GM21381 (cell line): ENCODE data around the gene ESYT3.
"Not testable (repeated sequence)": the region's sequence is repeated elsewhere in the genome, so short reads cannot be mapped to it uniquely, and the experiment has no call there.

Experiments used
- ATAC-seq: cut with Tn5 transposase; IDR thresholded peaks from one replicate; pipeline ENCODE4 v1.9.1; 2021; ENCODE audit warnings: mild to moderate bottlenecking, moderate library complexity; ENCODE audit not compliant: unreplicated experiment

The ESYT3 gene

DNA sequence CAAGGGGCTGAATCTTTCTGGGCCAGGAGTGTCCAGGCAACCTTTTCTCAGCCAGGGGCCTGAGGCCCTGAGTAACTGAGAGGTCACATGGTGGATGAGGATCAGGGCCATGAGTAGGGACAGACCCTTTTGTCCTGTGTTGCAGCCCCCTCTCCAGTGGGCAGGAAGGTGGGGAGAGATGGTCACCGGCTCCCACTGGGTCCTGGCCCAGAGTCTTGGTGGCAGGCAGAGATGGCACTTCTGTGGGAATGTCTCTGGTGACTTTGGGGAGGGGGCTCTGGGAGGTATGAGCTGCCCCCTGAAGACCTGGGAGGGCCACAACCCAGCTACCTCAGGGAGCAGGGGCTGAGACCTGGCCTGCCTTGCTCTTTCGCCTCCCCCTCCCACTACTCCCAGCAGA, 6.8 kb downstream of the ESYT3 start:
- no peak for ATAC-seq

DNA sequence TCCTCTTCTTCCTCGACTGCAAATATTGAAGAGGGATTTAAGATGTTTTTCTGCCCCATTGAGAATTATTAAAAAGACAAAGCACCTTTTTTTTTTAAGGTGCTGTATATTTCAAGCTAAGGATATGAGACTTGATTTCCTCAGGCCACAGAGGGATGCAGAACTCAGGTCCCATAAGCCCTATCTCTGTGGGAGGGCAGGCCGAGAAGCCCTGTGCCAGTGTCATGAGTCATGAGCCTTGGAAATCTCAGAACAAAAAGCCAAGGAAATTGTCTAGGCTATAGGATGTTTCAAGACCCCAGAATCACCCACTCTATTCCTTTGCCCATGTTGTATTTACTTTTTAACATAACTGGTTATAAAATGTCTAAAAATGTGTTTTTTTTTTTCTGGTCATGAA, 7.3 kb downstream of the ESYT3 start:
- ATAC-seq = no peak

DNA sequence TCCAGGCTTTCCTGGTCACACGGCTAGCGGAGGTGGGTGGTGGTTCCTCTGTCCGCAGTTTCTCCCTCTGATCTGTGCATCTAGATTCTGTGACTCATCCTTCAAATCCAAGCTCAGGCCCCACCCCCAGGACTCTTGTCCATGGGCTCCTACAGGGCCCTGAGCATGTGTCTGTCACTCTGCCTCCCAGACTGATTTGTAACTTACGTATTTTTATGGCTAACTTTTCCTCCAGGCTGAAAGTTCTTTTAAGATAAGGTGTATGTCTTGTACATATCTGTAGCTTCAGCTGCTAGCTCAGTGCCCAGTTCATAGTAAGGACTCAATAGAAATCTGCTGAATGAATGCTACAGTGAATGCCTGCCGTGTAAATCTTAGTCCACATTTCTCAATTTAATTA, 8.0 kb downstream of the ESYT3 start:
- ATAC-seq = no peak

DNA sequence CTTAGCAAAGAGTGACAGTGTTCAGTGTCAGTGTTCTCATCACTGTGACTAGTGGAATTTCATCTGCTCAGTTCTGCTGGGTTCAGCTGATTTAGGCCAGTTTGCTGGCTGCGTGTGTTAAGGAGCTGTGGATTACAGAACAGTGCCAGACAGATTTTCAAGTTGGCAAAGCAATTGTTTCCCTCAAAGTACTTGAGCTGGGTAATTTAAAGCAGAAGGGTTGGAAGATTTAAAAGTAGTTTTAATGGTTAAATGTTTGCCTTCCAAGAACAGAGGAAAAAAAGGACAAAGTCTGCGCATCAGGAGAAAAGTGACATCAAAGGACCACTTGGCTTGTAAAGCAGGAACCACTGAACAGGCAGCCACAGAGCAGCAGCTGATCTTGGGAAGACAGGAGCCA, 8.7 kb downstream of the ESYT3 start:
- ATAC-seq = no peak

DNA sequence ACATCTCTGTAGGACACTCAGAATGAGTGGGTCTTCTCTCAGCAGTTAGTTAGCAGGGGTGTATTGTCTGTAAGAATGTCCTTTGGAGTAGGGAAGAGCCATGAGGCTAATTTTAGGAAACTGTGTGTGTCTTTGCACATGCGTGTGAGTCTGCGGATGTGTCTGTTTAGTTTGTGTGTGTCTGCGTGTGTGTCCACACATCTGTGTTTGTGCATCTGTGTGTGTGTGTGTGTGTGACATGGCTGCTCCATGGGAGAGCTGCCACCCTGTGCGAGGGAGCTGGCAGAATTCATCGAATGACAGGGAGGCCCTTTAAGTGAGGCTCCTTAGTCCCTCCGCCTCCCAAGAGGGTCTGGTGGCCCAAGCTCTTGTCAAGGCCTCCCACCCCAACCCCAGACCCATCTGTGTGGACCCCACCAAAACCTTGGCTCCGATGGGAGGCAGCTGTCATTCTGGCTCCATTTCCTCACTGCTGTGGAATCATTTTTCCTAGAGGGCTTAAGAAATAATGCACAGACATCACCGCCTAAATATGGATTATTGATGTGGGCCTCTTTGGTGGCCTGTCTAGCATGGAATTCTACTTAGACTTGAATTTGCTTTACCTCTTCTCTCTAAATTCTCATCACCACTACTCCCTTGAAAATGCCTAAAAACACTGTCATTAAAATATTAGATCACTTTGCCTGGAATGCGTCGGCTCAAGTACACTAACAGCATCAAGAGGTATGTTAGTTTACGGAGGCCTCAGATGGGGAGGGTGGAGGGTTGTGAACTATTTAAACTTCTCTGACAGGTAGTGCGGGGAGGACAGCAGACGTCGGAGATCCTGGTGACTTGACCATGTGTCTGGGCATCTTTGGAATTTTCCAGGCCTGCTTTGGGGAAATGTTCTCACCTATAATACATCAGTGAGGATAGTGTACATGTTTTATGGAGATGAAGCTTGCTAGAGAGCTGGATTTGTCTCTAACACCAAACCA, 9.4 kb downstream of the ESYT3 start:
- no peak for ATAC-seq

DNA sequence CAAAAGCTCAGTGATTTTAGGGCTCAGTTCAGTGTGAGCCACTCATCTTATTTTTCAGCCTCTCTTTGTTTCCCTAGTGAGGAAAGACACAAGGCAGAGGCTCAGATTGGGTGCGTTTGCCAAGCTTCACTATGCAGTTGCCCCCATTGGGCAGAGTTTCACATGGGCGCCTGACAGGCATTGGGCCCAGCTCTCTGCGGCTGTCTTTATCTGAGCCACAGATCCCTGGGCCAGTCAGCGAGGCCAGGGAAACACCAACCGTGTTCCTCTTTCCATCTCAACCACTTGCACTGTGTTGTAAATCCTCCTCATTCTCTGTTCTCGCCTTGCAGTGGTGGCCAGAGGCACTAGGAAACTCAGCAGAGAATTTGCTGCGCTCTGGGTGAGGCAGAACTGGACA, 10.8 kb downstream of the ESYT3 start:
- no peak for ATAC-seq

DNA sequence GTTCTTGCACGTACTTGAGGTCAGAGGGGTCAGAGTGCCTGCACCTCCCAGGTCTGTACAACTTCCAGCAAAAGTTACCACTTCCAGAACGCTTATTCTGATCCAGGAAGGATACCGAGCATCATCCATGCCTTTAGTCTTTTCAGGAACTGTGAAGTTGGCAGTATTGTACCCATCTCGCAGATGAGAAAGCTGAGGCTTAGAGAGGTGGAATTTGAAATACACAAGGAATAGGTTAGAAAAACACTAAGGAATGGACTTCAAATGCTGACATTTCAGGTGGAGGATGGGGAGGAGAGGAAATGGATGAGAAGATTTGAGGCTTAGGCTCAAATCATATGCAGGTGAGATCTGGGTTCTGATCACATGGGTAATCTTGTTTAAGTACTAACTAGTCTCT, 11.2 kb downstream of the ESYT3 start:
- no peak for ATAC-seq

DNA sequence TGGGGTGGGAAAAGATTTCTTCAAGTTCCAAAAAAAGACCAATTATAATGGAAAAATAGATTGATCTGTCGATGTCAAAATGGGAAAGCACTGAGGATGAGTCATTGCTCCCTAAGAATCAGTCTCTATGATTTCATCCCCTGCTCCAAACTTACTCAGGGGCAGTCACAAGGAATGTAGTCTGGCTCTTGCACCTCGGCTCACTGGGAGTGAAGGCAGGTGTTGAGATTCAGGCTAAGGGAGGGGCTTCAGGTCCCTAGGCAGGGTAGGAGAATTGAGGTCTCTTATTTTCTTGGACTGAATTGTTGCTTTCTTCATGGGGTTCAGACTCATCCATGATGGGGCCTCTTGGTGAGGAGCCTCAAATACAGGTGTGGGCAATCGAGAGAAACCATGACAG, 14.2 kb downstream of the ESYT3 start:
- ATAC-seq = no peak

DNA sequence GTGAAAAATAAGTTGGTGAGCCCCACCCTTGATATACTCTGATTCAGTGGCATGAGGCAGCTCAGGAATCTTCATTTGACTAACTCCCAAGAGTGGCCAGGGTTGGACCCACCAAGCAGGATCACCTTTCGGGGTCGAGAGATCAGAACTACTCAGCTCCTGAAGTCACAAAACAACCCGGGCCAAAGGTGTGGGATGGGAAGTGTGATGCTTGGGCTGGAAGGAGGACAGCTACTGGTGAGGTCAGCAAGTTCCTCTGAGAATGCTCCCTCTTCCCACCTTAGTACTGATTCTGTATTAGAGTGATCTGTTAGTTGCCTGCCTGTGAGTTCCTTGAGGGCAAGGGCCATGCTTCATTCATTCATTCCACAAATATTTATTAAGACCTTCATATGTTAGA, 15.1 kb downstream of the ESYT3 start:
- no peak for ATAC-seq

DNA sequence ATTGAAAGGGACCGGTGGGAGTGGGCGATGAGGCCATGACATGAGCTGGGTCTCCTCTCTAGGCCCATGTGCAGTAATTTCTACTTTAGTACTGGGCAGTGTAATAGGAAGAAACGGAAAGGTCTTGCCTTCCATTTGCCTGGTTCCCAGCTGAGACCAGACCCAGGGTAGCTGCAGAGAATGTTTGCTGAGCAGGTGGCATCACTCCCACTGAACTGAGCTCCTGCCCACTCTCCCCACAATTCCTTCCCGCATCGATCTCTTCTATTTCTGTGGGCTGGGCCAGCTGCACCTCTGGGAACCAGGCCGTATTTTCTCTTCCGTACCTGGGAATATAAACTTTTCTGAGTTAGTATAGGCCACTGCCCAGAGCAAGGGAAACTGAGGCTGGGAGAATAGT, 15.8 kb downstream of the ESYT3 start:
- ATAC-seq = no peak

DNA sequence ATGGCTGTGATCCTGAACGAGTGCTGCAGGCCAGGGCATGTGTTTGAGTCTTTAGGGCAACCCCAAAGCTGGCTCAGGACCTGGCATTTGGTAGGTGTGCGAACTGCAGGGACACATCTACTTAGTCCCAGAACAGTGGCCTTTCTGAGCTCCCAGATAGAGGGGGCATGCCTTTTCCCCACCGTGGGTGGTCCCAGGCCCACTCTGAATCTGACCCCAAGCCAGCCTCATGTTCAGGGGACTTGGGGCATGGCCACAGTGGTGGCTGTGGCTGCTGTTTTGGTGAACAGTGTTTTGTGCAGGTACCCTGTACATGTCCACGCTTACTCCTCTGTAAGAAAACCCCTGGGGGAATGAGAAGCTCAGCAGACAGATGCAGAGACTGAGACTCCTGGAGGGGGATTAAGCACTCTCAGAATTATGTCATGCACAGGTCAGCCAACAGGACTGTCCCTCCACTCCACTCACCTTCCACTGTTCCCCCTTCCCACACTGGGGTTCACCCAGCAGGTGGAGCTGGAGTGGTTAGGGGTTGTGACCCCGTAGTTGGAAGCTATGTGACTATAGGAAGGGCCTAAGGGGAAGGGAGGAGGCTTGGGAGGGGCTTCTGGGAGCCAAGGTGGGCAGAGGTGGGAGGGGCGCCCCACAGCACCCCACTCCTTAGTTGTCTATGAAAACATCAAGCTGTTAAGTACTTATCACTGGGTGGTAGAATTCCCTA, 16.4 kb downstream of the ESYT3 start:
- no peak for ATAC-seq

DNA sequence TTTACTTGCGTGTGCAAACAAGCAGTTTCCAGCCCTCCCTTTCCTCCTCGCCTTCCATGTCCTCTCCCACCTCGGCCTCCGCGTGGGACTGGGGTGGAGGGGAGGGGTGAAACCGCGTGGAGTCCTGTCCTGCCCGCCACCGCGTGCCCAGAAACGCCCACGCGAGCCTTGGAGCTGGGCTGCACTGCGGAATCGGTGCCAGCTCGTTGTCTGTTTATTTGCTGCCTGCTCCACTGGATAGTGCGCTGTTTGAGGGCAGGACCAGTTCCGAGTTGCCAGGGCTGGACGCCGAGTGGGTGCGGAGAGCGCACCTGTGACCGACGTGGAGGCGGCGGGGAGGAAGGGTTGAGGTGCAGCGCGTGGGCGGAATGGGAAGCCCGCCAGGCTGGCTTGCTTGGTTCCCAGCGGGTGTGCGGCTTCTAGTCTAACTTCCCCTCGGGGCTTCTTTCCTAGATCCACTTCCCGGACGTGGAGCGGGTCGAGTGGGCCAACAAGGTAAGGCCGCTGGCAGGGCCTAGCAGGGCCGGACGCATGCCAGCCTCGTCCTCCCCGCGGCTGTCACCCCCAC, 17.3 kb downstream of the ESYT3 start:
- no peak for ATAC-seq

DNA sequence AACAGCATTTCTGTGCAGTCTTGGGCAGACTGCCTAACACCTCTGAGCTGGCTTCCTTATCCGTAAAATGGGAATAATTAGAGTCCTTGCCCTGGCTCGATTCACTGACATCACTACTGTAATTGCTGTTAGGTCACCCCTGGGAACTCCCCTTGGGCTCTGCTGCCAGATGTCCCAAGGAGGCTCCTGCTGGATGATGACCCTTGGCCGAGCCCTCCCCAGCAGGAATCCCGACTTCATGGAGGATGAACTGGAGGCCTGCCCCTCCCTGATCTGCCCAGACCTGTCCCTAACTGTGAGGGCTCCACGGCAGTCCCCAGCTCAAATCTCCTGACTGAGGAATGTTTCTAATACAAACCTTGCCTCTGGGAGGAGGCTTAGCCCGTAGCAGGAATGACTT, 18.0 kb downstream of the ESYT3 start:
- no peak for ATAC-seq

DNA sequence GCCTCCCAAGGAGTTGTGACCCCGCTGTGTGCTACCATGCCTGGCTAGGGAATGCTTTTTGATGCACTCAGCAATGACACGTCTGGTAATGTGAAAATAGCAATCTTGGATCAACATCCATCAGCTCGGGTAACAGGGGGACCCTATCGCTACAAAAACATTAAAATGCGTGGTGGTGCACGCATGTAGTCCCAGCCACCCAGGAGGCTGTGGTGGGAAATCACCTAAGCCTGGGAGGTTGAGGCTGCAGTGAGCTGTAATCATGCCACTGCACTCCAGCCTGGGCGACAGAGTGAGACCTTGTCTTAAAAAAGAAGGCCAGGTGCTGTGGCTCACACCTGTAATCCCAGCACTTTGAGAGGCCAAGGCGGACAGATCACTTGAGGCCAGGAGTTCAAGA, 19.5 kb downstream of the ESYT3 start:
- ATAC-seq = not testable (repeated sequence)

DNA sequence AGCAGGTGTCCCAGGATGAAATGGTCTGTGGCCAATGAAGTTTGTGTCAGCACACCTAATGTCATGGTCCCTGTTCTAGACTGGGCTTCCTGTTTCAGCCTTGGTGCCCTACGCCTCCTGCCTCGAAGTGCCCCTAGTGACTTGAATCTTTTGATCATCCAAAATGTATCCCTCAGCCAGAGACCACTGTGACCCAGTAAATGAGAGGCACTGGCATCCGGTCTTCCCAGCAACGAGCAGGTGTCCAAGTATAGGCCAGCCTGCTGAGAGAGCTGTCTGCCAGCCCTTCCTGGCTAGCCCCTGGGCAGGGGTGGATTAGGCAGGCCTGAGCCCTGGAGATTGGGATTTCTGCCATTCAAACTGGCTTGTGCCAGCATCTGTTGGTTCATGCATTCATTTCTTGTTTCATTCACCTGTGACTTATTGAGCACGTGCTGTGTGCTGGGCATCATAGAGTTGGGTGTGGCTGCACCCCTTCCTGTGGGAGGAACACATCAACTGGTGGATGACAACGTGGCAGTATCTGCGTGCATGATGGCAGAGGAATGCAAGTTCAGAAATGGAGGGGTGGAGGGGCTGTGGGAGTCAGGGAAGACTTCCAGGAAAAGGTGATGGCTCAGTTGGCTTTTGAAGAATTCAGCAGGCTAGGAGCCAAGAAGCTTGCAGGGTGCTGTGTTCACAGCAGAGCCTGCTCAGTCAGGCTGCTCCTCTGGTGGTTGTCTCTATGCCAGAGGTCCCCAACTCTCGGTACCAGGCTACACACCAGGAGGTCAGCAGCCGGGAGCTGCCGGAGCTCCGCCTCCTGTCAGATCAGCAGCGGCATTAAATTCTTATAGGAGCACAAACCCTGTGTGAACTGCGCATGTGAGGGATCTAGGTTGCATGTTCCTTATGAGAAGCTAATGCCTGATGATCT, 21.6 kb downstream of the ESYT3 start:
- no peak for ATAC-seq

DNA sequence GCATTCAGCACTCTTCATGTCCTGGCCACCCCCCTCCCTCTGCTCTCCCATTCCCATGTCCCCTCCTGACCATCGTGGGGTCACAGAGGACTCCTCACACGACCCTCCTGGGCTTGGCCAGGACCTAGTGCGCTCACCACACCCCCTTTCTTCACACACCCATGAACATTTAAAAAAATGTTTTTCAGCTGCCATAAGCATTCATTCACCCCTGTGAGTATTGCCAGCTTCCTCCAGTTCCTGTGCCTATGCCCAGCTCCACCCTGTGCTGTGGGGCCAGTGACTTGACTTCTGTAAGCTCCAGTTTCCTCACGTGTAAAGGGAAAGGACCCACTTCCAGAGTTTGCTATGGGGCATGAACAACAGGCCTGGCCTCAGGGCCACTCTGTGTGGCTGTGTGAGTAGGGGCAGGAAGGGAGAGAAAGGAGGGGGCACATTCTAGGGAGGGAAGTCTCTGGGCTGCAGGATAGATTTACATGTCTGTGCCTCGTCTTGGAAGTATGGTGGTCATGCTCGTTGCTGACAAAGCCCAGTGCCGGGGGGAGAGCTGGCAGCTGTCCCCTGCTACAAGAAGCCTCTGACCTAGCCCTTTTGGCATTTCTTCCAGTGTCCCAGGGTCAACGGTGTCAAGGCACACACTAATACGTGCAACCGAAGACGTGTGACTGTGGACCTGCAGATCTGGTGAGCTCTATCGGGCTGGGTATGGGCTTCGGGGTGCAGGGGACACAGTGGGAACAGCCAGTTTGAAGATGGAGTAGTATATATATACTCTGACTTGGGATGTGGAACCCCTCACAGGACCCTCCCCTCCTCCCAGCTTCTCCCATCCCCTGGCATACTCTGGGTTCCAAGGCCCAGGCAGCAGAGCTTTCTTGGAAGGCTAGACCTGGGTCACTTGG, 22.8 kb downstream of the ESYT3 start:
- no peak for ATAC-seq

DNA sequence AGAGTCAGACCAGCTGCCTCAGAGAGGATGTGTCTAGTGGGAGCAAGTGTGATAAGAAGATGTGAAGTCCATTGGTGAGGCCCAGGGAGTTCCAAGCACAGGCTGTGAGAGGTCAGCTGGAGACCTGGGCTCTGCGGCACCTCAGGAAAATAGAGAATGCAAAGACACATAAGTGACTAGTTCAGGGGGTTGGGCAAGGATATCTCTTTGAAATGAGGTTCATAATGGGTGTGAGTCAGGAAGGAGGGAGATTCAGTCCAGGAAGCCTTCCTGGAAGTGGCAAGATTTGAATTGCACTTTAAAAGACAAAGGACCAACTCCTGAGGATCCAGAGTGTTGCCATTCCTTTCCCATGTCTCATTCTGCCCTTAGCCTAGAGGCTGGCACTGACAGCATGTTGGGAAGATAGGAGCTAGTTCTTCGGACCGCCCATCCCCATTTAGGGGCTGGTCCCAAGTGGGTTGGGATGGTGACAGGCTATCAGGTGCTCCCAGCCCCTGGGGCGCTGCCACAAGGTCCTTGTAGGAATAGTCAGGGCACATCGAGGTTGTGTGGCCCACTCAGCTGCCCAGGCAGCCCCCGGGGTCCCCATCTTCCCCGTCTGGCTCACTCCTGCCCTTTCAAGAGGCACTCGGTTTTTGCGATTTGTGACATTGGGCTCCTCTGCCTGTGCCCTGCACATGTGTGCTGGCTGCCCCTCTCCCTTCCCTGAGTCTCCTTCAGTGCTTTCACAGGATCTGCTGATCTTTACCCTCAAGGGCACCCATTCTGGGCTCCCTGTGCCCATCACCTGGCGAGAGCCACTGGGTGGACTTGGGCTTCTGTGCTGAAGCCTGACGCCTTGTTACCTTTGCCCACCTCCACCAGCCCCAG, 23.7 kb downstream of the ESYT3 start:
- no peak for ATAC-seq

DNA sequence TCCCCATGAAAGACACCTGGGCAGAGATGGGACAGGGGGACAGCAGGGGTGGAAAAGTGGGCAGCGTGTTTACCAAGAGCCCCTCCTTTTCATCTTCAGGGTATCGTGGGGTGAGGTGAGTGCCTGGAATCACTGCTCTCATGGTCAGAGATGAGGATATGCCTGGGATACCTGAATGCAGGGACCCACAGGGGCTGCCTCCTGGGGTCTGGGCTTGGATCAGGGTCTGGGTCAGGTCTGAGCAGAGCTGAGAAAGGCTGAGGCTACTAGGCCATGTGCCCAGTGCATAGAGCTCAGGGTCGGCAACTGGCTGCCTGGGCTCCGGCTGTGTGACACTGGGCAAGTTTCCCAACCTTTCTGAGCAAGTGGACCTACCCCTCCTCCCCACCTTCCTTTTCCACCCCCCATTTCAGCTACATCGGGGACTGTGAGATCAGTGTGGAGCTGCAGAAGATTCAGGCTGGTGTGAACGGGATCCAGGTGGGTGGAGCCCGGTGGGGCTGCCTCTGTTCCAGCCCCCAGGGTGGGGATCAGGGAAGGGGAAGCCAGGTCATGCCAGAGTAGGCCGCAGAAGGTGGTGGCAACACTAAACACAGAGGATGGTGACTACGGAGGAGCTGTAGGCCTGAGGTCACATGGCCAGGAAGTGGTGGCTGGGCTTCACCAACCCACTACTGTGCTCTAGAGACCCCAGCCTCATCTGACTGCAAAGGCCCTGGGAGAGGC, 24.5 kb downstream of the ESYT3 start:
- ATAC-seq = no peak
